HepG2 (cell line): ENCODE data around the gene NDUFB10. TPM values are rescaled to one million over a fixed set of nuclear protein-coding genes. Genes with fewer than 3 reads are reported as not detected.

Experiments
- ELF3 ChIP-seq: IDR thresholded peaks from 2 replicates; pipeline ENCODE4 v1.6.1; 2016; ENCODE audit warnings: missing genetic modification reagents, missing compliant biosample characterization
- EZH2 ChIP-seq: conservative IDR thresholded peaks from 2 replicates; pipeline ENCODE4 v1.6.1; 2012; ENCODE audit warnings: mild to moderate bottlenecking, low read depth, low read length, moderate library complexity
- KLF9 ChIP-seq: IDR thresholded peaks from 2 replicates; pipeline ENCODE4 v1.6.1; 2016; ENCODE audit warnings: low read depth
- MEIS1 ChIP-seq: sonication (generic); formaldehyde crosslinking; IDR thresholded peaks from 2 replicates; pipeline ENCODE4 v1.9.0; 2021; ENCODE audit warnings: mild to moderate bottlenecking, missing genetic modification reagents, moderate library complexity, borderline replicate concordance
- NFYB ChIP-seq: sonication (generic); formaldehyde crosslinking; IDR thresholded peaks from 2 replicates; pipeline ENCODE4 v1.4.0; 2020; ENCODE audit warnings: missing genetic modification reagents
- RNF2 ChIP-seq: fragments of 450-650 bp; conservative IDR thresholded peaks from 2 replicates; pipeline ENCODE4 v1.6.1; 2016; ENCODE audit warnings: low read depth
- ZFAT ChIP-seq: sonication (generic); formaldehyde crosslinking; conservative IDR thresholded peaks from 2 replicates; pipeline ENCODE4 v1.8.1; 2023; ENCODE audit warnings: missing genetic modification reagents, inconsistent platforms
- ZMAT3 ChIP-seq: sonication (generic); formaldehyde crosslinking; conservative IDR thresholded peaks from 2 replicates; pipeline ENCODE4 v1.7.0; 2021; ENCODE audit warnings: missing genetic modification reagents
- ZNF136 ChIP-seq: sonication (generic); formaldehyde crosslinking; IDR thresholded peaks from 2 replicates; pipeline ENCODE4 v1.8.1; 2022; ENCODE audit warnings: low read depth, mild to moderate bottlenecking, moderate library complexity, missing genetic modification reagents
- ZNF589 ChIP-seq: sonication (generic); formaldehyde crosslinking; conservative IDR thresholded peaks from 2 replicates; pipeline ENCODE4 v1.8.0; 2022; ENCODE audit warnings: mild to moderate bottlenecking, moderate library complexity, missing genetic modification reagents
- ZNF652 ChIP-seq: IDR thresholded peaks from 2 replicates; pipeline ENCODE4 v1.6.1; 2016; ENCODE audit warnings: low read depth, borderline replicate concordance
- ZNF782 ChIP-seq: sonication (generic); formaldehyde crosslinking; IDR thresholded peaks from 2 replicates; pipeline ENCODE4 v1.4.0; 2020; ENCODE audit warnings: missing genetic modification reagents, mild to moderate bottlenecking, borderline replicate concordance
- polyA plus RNA-seq, 8 experiments: library from polyadenylated mRNA; depleted of rRNA in 3 of 8; stranded (reverse) in 7 of 8; unstranded in 1 of 8; fragments of >200 nt; fragmentation: Illumina TruSeq in 4 of 8; extraction: Trizol in 4 of 8; gene quantifications; 2 replicates each; pipeline versions ENCODE4 v1.2.1 to v1.2.3, GENCODE V29; 2011 to 2016; ENCODE audit warnings: low read depth in 4 of 8, missing spikeins in 1 of 8, mixed read lengths in 1 of 8; ENCODE audit not compliant: insufficient read depth in 1 of 8
- total RNA-seq, 5 experiments: library from RNA; depleted of rRNA; stranded (reverse); fragments of >200 nt; fragmentation: Illumina TruSeq; extraction: Trizol; gene quantifications; 2 replicates each; pipeline ENCODE4 v1.2.3, GENCODE V29; 2016; ENCODE audit warnings: low read depth in 1 of 5
- TF ChIP-seq, protein P1 (sequence below): sonication (generic); formaldehyde crosslinking; IDR thresholded peaks from 2 replicates; pipeline ENCODE4 v1.4.0; 2020; ENCODE audit warnings: missing genetic modification reagents, borderline replicate concordance
- TF ChIP-seq, protein P2 (sequence below): sonication (generic); formaldehyde crosslinking; conservative IDR thresholded peaks from 2 replicates; pipeline ENCODE4 v1.8.1; 2023; ENCODE audit warnings: missing genetic modification reagents
- TF ChIP-seq, protein P3 (sequence below): sonication (generic); formaldehyde crosslinking; IDR thresholded peaks from 2 replicates; pipeline ENCODE4 v1.5.0; 2020; ENCODE audit warnings: missing genetic modification reagents, mild to moderate bottlenecking, borderline replicate concordance
- TF ChIP-seq, protein P4 (sequence below): sonication (generic); formaldehyde crosslinking; IDR thresholded peaks from 2 replicates; pipeline ENCODE4 v1.4.0; 2020; ENCODE audit warnings: mild to moderate bottlenecking, missing genetic modification reagents

NDUFB10 gene
- total and polyA plus RNA-seq, 2 of the 13 experiments (the other 11 are each of a cell fraction or from before 2014, with no cell fraction given) = 68.6 to 157 TPM

DNA sequence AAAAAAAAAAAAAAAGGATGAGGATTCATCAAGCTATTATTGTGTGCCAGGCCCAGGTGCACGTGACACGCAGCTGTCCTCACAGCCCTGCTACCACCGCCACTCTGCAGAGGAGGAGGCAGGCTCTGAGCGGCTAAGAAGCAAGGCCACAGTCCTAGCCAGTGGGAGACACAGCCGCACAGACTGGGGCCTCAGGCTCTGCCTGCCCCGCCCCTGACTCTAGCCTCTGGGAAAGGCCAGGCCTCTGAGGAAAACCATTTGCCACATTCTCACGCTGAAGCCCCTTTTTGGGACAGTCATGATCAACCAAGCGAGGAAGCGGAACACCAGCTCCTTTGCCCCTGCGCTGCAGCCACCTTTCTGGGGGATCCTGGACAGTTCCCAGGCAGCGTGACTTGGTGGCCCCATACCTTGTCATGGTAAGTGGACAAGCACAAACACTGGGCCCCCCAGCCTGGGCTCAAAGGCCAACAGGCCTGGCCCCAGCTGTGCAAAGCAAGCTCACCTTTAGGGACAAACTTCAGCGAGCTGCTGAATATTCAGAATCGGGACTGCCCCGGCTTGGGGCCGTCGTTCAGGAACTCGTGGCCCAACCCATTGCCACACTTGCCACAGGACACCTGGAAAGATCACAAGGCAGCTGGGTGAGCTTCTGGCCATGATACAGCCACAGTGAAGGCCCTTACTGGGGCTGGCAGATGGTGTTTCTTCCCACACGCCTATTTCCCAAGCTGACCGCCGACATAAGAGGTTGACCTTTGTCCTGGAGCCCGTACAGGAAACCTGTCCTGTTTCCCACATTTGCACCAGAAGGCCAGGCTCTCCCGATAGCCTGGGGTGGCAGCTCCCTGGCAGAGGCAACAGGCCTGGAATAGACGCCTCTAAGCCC is 18.8 kb upstream of the NDUFB10 start (continued):
- TF ChIP-seq, protein P1, sequence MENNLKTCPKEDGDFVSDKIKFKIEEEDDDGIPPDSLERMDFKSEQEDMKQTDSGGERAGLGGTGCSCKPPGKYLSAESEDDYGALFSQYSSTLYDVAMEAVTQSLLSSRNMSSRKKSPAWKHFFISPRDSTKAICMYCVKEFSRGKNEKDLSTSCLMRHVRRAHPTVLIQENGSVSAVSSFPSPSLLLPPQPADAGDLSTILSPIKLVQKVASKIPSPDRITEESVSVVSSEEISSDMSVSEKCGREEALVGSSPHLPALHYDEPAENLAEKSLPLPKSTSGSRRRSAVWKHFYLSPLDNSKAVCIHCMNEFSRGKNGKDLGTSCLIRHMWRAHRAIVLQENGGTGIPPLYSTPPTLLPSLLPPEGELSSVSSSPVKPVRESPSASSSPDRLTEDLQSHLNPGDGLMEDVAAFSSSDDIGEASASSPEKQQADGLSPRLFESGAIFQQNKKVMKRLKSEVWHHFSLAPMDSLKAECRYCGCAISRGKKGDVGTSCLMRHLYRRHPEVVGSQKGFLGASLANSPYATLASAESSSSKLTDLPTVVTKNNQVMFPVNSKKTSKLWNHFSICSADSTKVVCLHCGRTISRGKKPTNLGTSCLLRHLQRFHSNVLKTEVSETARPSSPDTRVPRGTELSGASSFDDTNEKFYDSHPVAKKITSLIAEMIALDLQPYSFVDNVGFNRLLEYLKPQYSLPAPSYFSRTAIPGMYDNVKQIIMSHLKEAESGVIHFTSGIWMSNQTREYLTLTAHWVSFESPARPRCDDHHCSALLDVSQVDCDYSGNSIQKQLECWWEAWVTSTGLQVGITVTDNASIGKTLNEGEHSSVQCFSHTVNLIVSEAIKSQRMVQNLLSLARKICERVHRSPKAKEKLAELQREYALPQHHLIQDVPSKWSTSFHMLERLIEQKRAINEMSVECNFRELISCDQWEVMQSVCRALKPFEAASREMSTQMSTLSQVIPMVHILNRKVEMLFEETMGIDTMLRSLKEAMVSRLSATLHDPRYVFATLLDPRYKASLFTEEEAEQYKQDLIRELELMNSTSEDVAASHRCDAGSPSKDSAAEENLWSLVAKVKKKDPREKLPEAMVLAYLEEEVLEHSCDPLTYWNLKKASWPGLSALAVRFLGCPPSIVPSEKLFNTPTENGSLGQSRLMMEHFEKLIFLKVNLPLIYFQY = peak; percentile 45; the same call in 1 of the 2 replicates
- TF ChIP-seq, protein P2, sequence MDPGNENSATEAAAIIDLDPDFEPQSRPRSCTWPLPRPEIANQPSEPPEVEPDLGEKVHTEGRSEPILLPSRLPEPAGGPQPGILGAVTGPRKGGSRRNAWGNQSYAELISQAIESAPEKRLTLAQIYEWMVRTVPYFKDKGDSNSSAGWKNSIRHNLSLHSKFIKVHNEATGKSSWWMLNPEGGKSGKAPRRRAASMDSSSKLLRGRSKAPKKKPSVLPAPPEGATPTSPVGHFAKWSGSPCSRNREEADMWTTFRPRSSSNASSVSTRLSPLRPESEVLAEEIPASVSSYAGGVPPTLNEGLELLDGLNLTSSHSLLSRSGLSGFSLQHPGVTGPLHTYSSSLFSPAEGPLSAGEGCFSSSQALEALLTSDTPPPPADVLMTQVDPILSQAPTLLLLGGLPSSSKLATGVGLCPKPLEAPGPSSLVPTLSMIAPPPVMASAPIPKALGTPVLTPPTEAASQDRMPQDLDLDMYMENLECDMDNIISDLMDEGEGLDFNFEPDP = no peak
- TF ChIP-seq, protein P3, sequence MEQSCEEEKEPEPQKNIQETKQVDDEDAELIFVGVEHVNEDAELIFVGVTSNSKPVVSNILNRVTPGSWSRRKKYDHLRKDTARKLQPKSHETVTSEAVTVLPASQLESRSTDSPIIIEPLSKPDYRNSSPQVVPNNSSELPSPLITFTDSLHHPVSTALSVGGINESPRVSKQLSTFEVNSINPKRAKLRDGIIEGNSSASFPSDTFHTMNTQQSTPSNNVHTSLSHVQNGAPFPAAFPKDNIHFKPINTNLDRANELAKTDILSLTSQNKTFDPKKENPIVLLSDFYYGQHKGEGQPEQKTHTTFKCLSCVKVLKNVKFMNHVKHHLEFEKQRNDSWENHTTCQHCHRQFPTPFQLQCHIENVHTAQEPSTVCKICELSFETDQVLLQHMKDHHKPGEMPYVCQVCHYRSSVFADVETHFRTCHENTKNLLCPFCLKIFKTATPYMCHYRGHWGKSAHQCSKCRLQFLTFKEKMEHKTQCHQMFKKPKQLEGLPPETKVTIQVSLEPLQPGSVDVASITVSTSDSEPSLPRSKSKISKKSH (CRISPR knock-in tag) = no peak
- no peak; the same call in 1 of the 2 replicates for TF ChIP-seq ZNF782 (CRISPR knock-in tag)
- TF ChIP-seq NFYB (CRISPR knock-in tag) = no peak; the same call in 1 of the 2 replicates
- TF ChIP-seq KLF9 (CRISPR knock-in tag) = peak; percentile 67; the same call in 1 of the 2 replicates
- no peak for TF ChIP-seq ELF3
- TF ChIP-seq, protein P4, sequence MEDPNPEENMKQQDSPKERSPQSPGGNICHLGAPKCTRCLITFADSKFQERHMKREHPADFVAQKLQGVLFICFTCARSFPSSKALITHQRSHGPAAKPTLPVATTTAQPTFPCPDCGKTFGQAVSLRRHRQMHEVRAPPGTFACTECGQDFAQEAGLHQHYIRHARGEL = no peak
- peak; percentile 31; the same call in 1 of the 2 replicates for TF ChIP-seq MEIS1 (CRISPR knock-in tag)
- TF ChIP-seq ZNF136 = peak; percentile 87; the same call in 1 of the 2 replicates
- 0 out of 2 replicates have a peak, but pooled peaks have one; percentile 26 for TF ChIP-seq RNF2
- TF ChIP-seq ZMAT3 = peak; percentile 75
- 0 out of 2 replicates have a peak, but pooled peaks have one; percentile 62 for TF ChIP-seq ZNF589
- TF ChIP-seq ZNF652 (CRISPR knock-in tag) = no peak
- TF ChIP-seq ZFAT (CRISPR knock-in tag) = no peak
- no peak for TF ChIP-seq EZH2
